KOPT-K1 (cell line): ENCODE data around the gene ALDH1L2.

ENCODE experiments used
- H3K27ac ChIP-seq: fragments of 200-600 bp; sonication (generic); 2 replicates; pipeline ENCODE4 v1.5.1; 2016; ENCODE audit warnings: antibody characterized with exemption, mild to moderate bottlenecking, low read depth, low read length; ENCODE audit not compliant: poor library complexity, severe bottlenecking
- H3K36me3 ChIP-seq: fragments of 200-600 bp; sonication (generic); 2 replicates; pipeline ENCODE4 v1.5.1; 2017; ENCODE audit warnings: antibody characterized with exemption, mild to moderate bottlenecking, low read length, moderate library complexity; ENCODE audit not compliant: insufficient read depth
- H3K9me3 ChIP-seq: fragments of 200-600 bp; sonication (generic); 2 replicates; pipeline ENCODE4 v1.5.1; 2017; ENCODE audit warnings: antibody characterized with exemption, low read length, mild to moderate bottlenecking; ENCODE audit not compliant: insufficient read depth, poor library complexity, severe bottlenecking

ALDH1L2 gene

GRCh38 chr12:105084251-105085250 is at the start of gene ALDH1L2:
ALDH1L2 (minus strand) TSS chr12:105084458; CDS start chr12:105084436, 22 bp downstream.
- Histone ChIP-seq H3K9me3 (peaks cover 15% of the 10 kb centered on the region), H3K36me3 (no peaks in the 10 kb centered on the region), H3K27ac (no peak within 1 kb of the TSS)

GRCh38 chr12:105120551-105120950 is 36.3 kb upstream of the ALDH1L2 start:
- H3K9me3 ChIP-seq, result no peaks in the 10 kb centered on the region
- H3K27ac ChIP-seq, result no peak overlapping the region
- peaks cover 98% of the 10 kb centered on the region for H3K36me3 ChIP-seq

GRCh38 chr12:105116969-105117368 is 32.7 kb upstream of the ALDH1L2 start:
- no peak overlapping the region for H3K27ac ChIP-seq
- no peaks in the 10 kb centered on the region for H3K9me3 ChIP-seq
- peaks cover 98% of the 10 kb centered on the region for H3K36me3 ChIP-seq

GRCh38 chr12:105113094-105113493 is 28.8 kb upstream of the ALDH1L2 start:
- Histone ChIP-seq H3K27ac (no peak overlapping the region), H3K36me3 (peaks cover 64% of the 10 kb centered on the region), H3K9me3 (no peaks in the 10 kb centered on the region)

- H3K36me3 ChIP-seq, result peaks cover 42% of the 10 kb centered on the region
- H3K9me3 ChIP-seq, result no peaks in the 10 kb centered on the region
- no peak overlapping the region for H3K27ac ChIP-seq
These were observed 26.6 kb upstream of the ALDH1L2 start for GRCh38 chr12:105110851-105111250.

GRCh38 chr12:105109465-105110212 is 25.4 kb upstream of the ALDH1L2 start:
- Histone ChIP-seq H3K27ac (no peak overlapping the region), H3K36me3 (peaks cover 31% of the 10 kb centered on the region), H3K9me3 (no peaks in the 10 kb centered on the region)

GRCh38 chr12:105107494-105108371 is 23.5 kb upstream of the ALDH1L2 start, which contains the start of gene WASHC4:
WASHC4 (plus strand) TSS chr12:105107731; CDS start chr12:105107801, 70 bp downstream.
- peaks cover 12% of the 10 kb centered on the region for H3K36me3 ChIP-seq
- H3K27ac ChIP-seq, result peak within 1 kb of the TSS; percentile 80
- H3K9me3 ChIP-seq, result no peaks in the 10 kb centered on the region

- Histone ChIP-seq H3K9me3 (no peaks in the 10 kb centered on the region), H3K27ac (peak overlapping the region; percentile 80), H3K36me3 (peaks cover 6% of the 10 kb centered on the region)
These were observed 22.9 kb upstream of the ALDH1L2 start for GRCh38 chr12:105107171-105107493.

GRCh38 chr12:105106621-105107020 is 22.4 kb upstream of the ALDH1L2 start:
- Histone ChIP-seq H3K36me3 (peaks cover under 1% of the 10 kb centered on the region; the same call in 1 of the 2 replicates), H3K9me3 (no peaks in the 10 kb centered on the region), H3K27ac (no peak overlapping the region)

GRCh38 chr12:105104762-105105161 is 20.5 kb upstream of the ALDH1L2 start:
- Histone ChIP-seq H3K36me3 (no peaks in the 10 kb centered on the region), H3K27ac (no peak overlapping the region), H3K9me3 (no peaks in the 10 kb centered on the region)

- Histone ChIP-seq H3K27ac (no peak overlapping the region), H3K36me3 (no peaks in the 10 kb centered on the region), H3K9me3 (no peaks in the 10 kb centered on the region)
These were observed 18.4 kb upstream of the ALDH1L2 start for GRCh38 chr12:105102673-105103072.

- Histone ChIP-seq H3K36me3 (no peaks in the 10 kb centered on the region), H3K27ac (no peak overlapping the region), H3K9me3 (peaks cover 9% of the 10 kb centered on the region)
These were observed 16.7 kb upstream of the ALDH1L2 start for GRCh38 chr12:105100998-105101397.

GRCh38 chr12:105100207-105100985 is 16.1 kb upstream of the ALDH1L2 start:
- no peaks in the 10 kb centered on the region for H3K36me3 ChIP-seq
- no peak overlapping the region for H3K27ac ChIP-seq
- H3K9me3 ChIP-seq, result peaks cover 14% of the 10 kb centered on the region

GRCh38 chr12:105099356-105099755 is 15.1 kb upstream of the ALDH1L2 start:
- H3K36me3 ChIP-seq, result no peaks in the 10 kb centered on the region
- peaks cover 24% of the 10 kb centered on the region for H3K9me3 ChIP-seq
- peak overlapping the region; percentile 32 for H3K27ac ChIP-seq
